H1 (cell line): ENCODE data around the gene NTN5. TPM values are rescaled to one million over a fixed set of nuclear protein-coding genes. Genes with fewer than 3 reads are reported as not detected.

Source experiments
- BACH1 ChIP-seq: IDR thresholded peaks from 2 replicates; pipeline ENCODE4 v1.6.1; 2012; ENCODE audit warnings: low read length, improper control_type of control experiment
- CHD1 ChIP-seq: IDR thresholded peaks from 2 replicates; pipeline ENCODE4 v1.6.1; 2012; ENCODE audit warnings: low read depth, low read length, improper control_type of control experiment
- CHD7 ChIP-seq: fragments of 300-600 bp; sonication (generic); IDR thresholded peaks from 2 replicates; pipeline ENCODE4 v1.7.1; 2012; ENCODE audit warnings: low read length, moderate library complexity, mild to moderate bottlenecking, inconsistent platforms; ENCODE audit not compliant: insufficient replicate concordance
- E2F6 ChIP-seq: IDR thresholded peaks from 2 replicates; pipeline ENCODE4 v1.6.1; 2012; ENCODE audit warnings: inconsistent platforms
- EP300 ChIP-seq, 2 experiments: IDR thresholded peaks; 1 replicate in 1 of 2; 2 replicates in 1 of 2; pipeline ENCODE4 v1.6.1; 2011 to 2012; ENCODE audit warnings: low read depth in 2 of 2, low read length in 2 of 2, mild to moderate bottlenecking in 2 of 2, borderline replicate concordance in 1 of 2, inconsistent platforms in 1 of 2, moderate library complexity in 1 of 2
- NRF1 ChIP-seq: IDR thresholded peaks from 2 replicates; pipeline ENCODE4 v1.6.1; 2011; ENCODE audit warnings: mild to moderate bottlenecking, low read depth, low read length, improper control_type of control experiment
- TCF12 ChIP-seq: IDR thresholded peaks from 2 replicates; pipeline ENCODE4 v1.6.1; 2011; ENCODE audit warnings: low read depth, mild to moderate bottlenecking, low read length
- YY1 ChIP-seq: IDR thresholded peaks from 2 replicates; pipeline ENCODE4 v1.6.1; 2011; ENCODE audit warnings: low read depth, mild to moderate bottlenecking, low read length
- polyA plus RNA-seq, 7 experiments: library from polyadenylated mRNA; depleted of rRNA in 3 of 7; stranded (reverse) in 5 of 7; unstranded in 2 of 7; fragments of >200 nt in 5 of 7; fragments of 200-250 nt in 2 of 7; gene quantifications; 1 replicate in 5 of 7; 2 replicates in 1 of 7; 4 replicates in 1 of 7; pipeline versions ENCODE4 v1.2.1 to v1.2.3, GENCODE V29; 2011 to 2013; ENCODE audit warnings: missing spikeins in 2 of 7, mixed read lengths in 2 of 7
- total RNA-seq: library from RNA; stranded (reverse); fragmentation: NEBNext Ultra II Directional; extraction: Animal tissue kit (Norgen Biotek cat#: 25700); gene quantifications from 2 replicates; pipeline ENCODE4 v1.2.1, GENCODE V29; 2021

The NTN5 gene
- total and polyA plus RNA-seq, 2 of the 8 experiments (the other 6 are each of a cell fraction or from before 2014, with no cell fraction given), result 0.47 to 0.85 TPM

GRCh38 chr19:48670699-48671445, 1.9 kb downstream of the NTN5 start (continued):
- TF ChIP-seq E2F6, result no peak
- no peak for TF ChIP-seq EP300 (IDR thresholded peaks at IDR 0.05; ENCODE audit: borderline replicate concordance in 1 of 2, low read depth in 2 of 2, low read length in 2 of 2)
- no peak for TF ChIP-seq NRF1
- no peak for TF ChIP-seq CHD7
- TF ChIP-seq YY1, result no peak
- no peak for TF ChIP-seq TCF12
- no peak for TF ChIP-seq CHD1
- TF ChIP-seq BACH1, result no peak
